IMR-90 (cell line): ENCODE results near the gene CEP126. TPM values are rescaled to one million over a fixed set of nuclear protein-coding genes. Genes with fewer than 3 reads are reported as not detected.

Experiments
- ATAC-seq: fragments of 200-7000 bp; cut with Tn5 transposase; 2 replicates; pipeline ENCODE4 v1.9.1; 2020; ENCODE audit warnings: low read depth, mild to moderate bottlenecking, moderate library complexity
- BruUV-seq: library from RNA; stranded (reverse); fragments of 400-500 nt; replicated peaks from 2 replicates; lab custom pipeline; 2021; lab: Mats Ljungman, UMichigan
- CTCF ChIA-PET: fragments of 300-600 bp; formaldehyde crosslinking; extraction: SDS; loops from one replicate; lab custom pipeline; 2021; ENCODE audit warnings: antibody characterized with exemption; lab: Yijun Ruan, JAX
- POLR2A ChIA-PET: fragments of 300-600 bp; sonication (Branson Sonifier 250); formaldehyde crosslinking; loops from one replicate; lab custom pipeline; 2022; ENCODE audit warnings: antibody characterized with exemption; ENCODE audit not compliant: unreplicated experiment; lab: Charles Lee
- DNase-seq: peaks from one replicate; pipeline ENCODE4 v3.0.0; 2013
- H2AFZ ChIP-seq: replicated peaks from 2 replicates; pipeline ENCODE3; 2013; ENCODE audit warnings: low read length, mild to moderate bottlenecking; ENCODE audit not compliant: poor library complexity
- H2AK5ac ChIP-seq: 2 replicates; pipeline ENCODE4 v1.6.1; 2013; ENCODE audit warnings: low read depth, low read length, inconsistent platforms
- H2AK9ac ChIP-seq: replicated peaks from 2 replicates; pipeline ENCODE3; 2013; ENCODE audit warnings: mild to moderate bottlenecking, low read depth, low read length, moderate library complexity; ENCODE audit not compliant: poor library complexity
- H2BK120ac ChIP-seq: 2 replicates; pipeline ENCODE4 v1.6.1; 2013; ENCODE audit warnings: low read depth, low read length, inconsistent platforms
- H2BK15ac ChIP-seq: 3 replicates; pipeline ENCODE4 v1.6.1; 2013; ENCODE audit warnings: low read depth, low read length, inconsistent platforms
- H2BK20ac ChIP-seq: 2 replicates; pipeline ENCODE4 v1.6.1; 2013; ENCODE audit warnings: low read depth, mild to moderate bottlenecking, inconsistent platforms, low read length, moderate library complexity
- H2BK5ac ChIP-seq: 2 replicates; pipeline ENCODE4 v1.6.1; 2013; ENCODE audit warnings: mild to moderate bottlenecking, low read depth, low read length, inconsistent platforms; ENCODE audit not compliant: poor library complexity, severe bottlenecking
- H3K14ac ChIP-seq: replicated peaks from 2 replicates; pipeline ENCODE4 v1.6.1; 2013; ENCODE audit warnings: low read depth, low read length, inconsistent platforms
- H3K18ac ChIP-seq: 2 replicates; pipeline ENCODE4 v1.6.1; 2013; ENCODE audit warnings: low read depth, low read length, control low read depth
- H3K23ac ChIP-seq: 2 replicates; pipeline ENCODE4 v1.6.1; 2013; ENCODE audit warnings: low read depth, low read length, inconsistent platforms
- H3K27ac ChIP-seq: 2 replicates; pipeline ENCODE4 v1.5.1; 2013; ENCODE audit warnings: mild to moderate bottlenecking, control low read depth, low read length; ENCODE audit not compliant: insufficient read depth
- H3K27me3 ChIP-seq: 2 replicates; pipeline ENCODE4 v1.6.1; 2013; ENCODE audit warnings: low read length; ENCODE audit not compliant: control insufficient read depth, insufficient read depth
- H3K36me3 ChIP-seq: 2 replicates; pipeline ENCODE4 v1.6.1; 2013; ENCODE audit warnings: low read length, mixed read lengths; ENCODE audit not compliant: control insufficient read depth, insufficient read depth
- H3K4ac ChIP-seq: 2 replicates; pipeline ENCODE4 v1.6.1; 2013; ENCODE audit warnings: low read depth, low read length, inconsistent platforms
- H3K4me1 ChIP-seq: 2 replicates; pipeline ENCODE4 v1.6.1; 2013; ENCODE audit warnings: low read length, mixed read lengths; ENCODE audit not compliant: control insufficient read depth, insufficient read depth
- H3K4me2 ChIP-seq: 2 replicates; pipeline ENCODE4 v1.6.1; 2013; ENCODE audit warnings: low read depth, mild to moderate bottlenecking, control low read depth, low read length, moderate library complexity
- H3K4me3 ChIP-seq: 2 replicates; pipeline ENCODE4 v1.5.1; 2013; ENCODE audit warnings: low read depth, mild to moderate bottlenecking, control low read depth, low read length, moderate library complexity; ENCODE audit not compliant: insufficient read depth
- H3K56ac ChIP-seq: 2 replicates; pipeline ENCODE4 v1.6.1; 2013; ENCODE audit warnings: low read length, inconsistent platforms; ENCODE audit not compliant: insufficient read depth; ENCODE audit errors: extremely low read depth
- H3K79me1 ChIP-seq, 2 experiments: 2 replicates each; pipeline ENCODE4 v1.6.1; 2013; ENCODE audit warnings: low read length in 2 of 2, inconsistent platforms in 1 of 2, low read depth in 1 of 2
- H3K9ac ChIP-seq: 2 replicates; pipeline ENCODE4 v1.6.1; 2013; ENCODE audit warnings: low read depth, low read length, control low read depth
- H3K9me1 ChIP-seq: 2 replicates; pipeline ENCODE4 v1.6.1; 2013; ENCODE audit warnings: low read length, inconsistent platforms; ENCODE audit not compliant: insufficient read depth
- H3K9me3 ChIP-seq: 2 replicates; pipeline ENCODE4 v1.6.1; 2013; ENCODE audit warnings: low read length; ENCODE audit not compliant: control insufficient read depth, insufficient read depth
- H4K20me1 ChIP-seq: 2 replicates; pipeline ENCODE4 v1.6.1; 2013; ENCODE audit warnings: low read length, inconsistent platforms; ENCODE audit not compliant: insufficient read depth
- H4K5ac ChIP-seq: 2 replicates; pipeline ENCODE4 v1.6.1; 2013; ENCODE audit warnings: mild to moderate bottlenecking, low read depth, low read length, control low read depth
- H4K8ac ChIP-seq, 2 experiments: 2 replicates each; pipeline ENCODE4 v1.6.1; 2013; ENCODE audit warnings: low read depth in 2 of 2, low read length in 2 of 2, control low read depth in 1 of 2, inconsistent platforms in 1 of 2
- H4K91ac ChIP-seq: 2 replicates; pipeline ENCODE4 v1.6.1; 2013; ENCODE audit warnings: low read depth, low read length, inconsistent platforms; ENCODE audit not compliant: insufficient read depth
- BHLHE40 ChIP-seq: fragments of 150-350 bp; IDR thresholded peaks from 2 replicates; pipeline ENCODE4 v1.6.1; 2016; ENCODE audit warnings: mild to moderate bottlenecking, low read depth, low read length
- CEBPB ChIP-seq: IDR thresholded peaks from 2 replicates; pipeline ENCODE4 v1.6.1; 2012; ENCODE audit warnings: low read depth, low read length, improper control_type of control experiment
- CHD1 ChIP-seq: IDR thresholded peaks from 2 replicates; pipeline ENCODE4 v1.6.1; 2012; ENCODE audit warnings: low read depth, low read length, improper control_type of control experiment
- CTCF ChIP-seq: conservative IDR thresholded peaks from 2 replicates; pipeline ENCODE4 v1.5.1; 2012; ENCODE audit warnings: mild to moderate bottlenecking, low read depth, low read length, improper control_type of control experiment
- ELK1 ChIP-seq: fragments of 150-350 bp; IDR thresholded peaks from 2 replicates; pipeline ENCODE4 v1.6.1; 2016; ENCODE audit warnings: low read depth, mild to moderate bottlenecking, low read length, moderate library complexity, borderline replicate concordance
- FOS ChIP-seq: fragments of 150-350 bp; IDR thresholded peaks from 2 replicates; pipeline ENCODE4 v1.6.1; 2016; ENCODE audit warnings: low read depth, low read length
- MAFK ChIP-seq: IDR thresholded peaks from 2 replicates; pipeline ENCODE4 v1.6.1; 2012; ENCODE audit warnings: low read depth, low read length, improper control_type of control experiment
- MAZ ChIP-seq: IDR thresholded peaks from 2 replicates; pipeline ENCODE4 v1.6.1; 2012; ENCODE audit warnings: low read depth, mild to moderate bottlenecking, low read length, improper control_type of control experiment, moderate library complexity, borderline replicate concordance
- MXI1 ChIP-seq: IDR thresholded peaks from 2 replicates; pipeline ENCODE4 v1.6.1; 2012; ENCODE audit warnings: low read depth, mild to moderate bottlenecking, low read length, moderate library complexity, borderline replicate concordance
- NFE2L2 ChIP-seq: fragments of 150-350 bp; IDR thresholded peaks from 2 replicates; pipeline ENCODE4 v1.6.1; 2016; ENCODE audit warnings: low read depth, mild to moderate bottlenecking, low read length
- POLR2A ChIP-seq: IDR thresholded peaks from 2 replicates; pipeline ENCODE4 v1.6.1; 2012; ENCODE audit warnings: mild to moderate bottlenecking, low read depth, low read length
- RAD21 ChIP-seq: IDR thresholded peaks from 2 replicates; pipeline ENCODE4 v1.6.1; 2012; ENCODE audit warnings: low read length, improper control_type of control experiment
- RCOR1 ChIP-seq: IDR thresholded peaks from 2 replicates; pipeline ENCODE4 v1.6.1; 2012; ENCODE audit warnings: mild to moderate bottlenecking, low read length, improper control_type of control experiment; ENCODE audit not compliant: insufficient replicate concordance
- RFX5 ChIP-seq: IDR thresholded peaks from 2 replicates; pipeline ENCODE4 v1.8.0; 2012; ENCODE audit warnings: low read depth, mild to moderate bottlenecking, low read length, moderate library complexity
- SMC3 ChIP-seq: fragments of 150-350 bp; IDR thresholded peaks from 2 replicates; pipeline ENCODE4 v1.6.1; 2016; ENCODE audit warnings: low read depth, mild to moderate bottlenecking, antibody characterized with exemption, low read length, moderate library complexity
- USF2 ChIP-seq: fragments of 150-350 bp; IDR thresholded peaks from 2 replicates; pipeline ENCODE4 v1.6.1; 2017; ENCODE audit warnings: mild to moderate bottlenecking, antibody characterized with exemption, low read length, low read depth
- WGBS, 2 experiments: methylation state at CpG; one replicate each; pipeline versions ENCODE4 v1.1.5 to v1.1.7; 2013; ENCODE audit warnings: missing lambda C conversion rate in 2 of 2; ENCODE audit not compliant: insufficient read length in 1 of 2; ENCODE audit errors: extremely low coverage in 2 of 2; 5-methylcytosine and 5-hydroxymethylcytosine counted together
- dilution Hi-C: fragments of 300-500 bp; cut with HindIII; formaldehyde crosslinking; loops from one replicate; pipeline ENCODE4 v1.14.3; 2018; ENCODE audit warnings: low sequenced_read_pairs; ENCODE audit not compliant: unreplicated experiment
- in situ Hi-C: fragments of 300-500 bp; cut with MboI; formaldehyde crosslinking; loops from 3 replicates; pipeline ENCODE4 v1.14.3; 2019; ENCODE audit warnings: low sequenced_read_pairs, inconsistent platforms, mixed read lengths
- intact Hi-C: fragments of 100-400 bp; cut with micrococcal nuclease; formaldehyde crosslinking; loops from 2 replicates; pipeline ENCODE4 v1.10.0; 2022
- polyA plus RNA-seq, 3 experiments: library from polyadenylated mRNA; depleted of rRNA; stranded (reverse); fragments of >200 nt; gene quantifications; 2 replicates each; pipeline ENCODE4 v1.2.3, GENCODE V29; 2012; ENCODE audit warnings: low replicate concordance in 1 of 3
- total RNA-seq: library from RNA; depleted of rRNA; stranded (reverse); fragments of >200 nt; gene quantifications from 2 replicates; pipeline ENCODE4 v1.2.3, GENCODE V29; 2012

The CEP126 gene
- total and polyA plus RNA-seq, 2 of the 4 experiments (the other 2 are of a cell fraction): 0.72 to 1.4 TPM

GRCh38 chr11:101870510-101870909, 44.3 kb upstream of the CEP126 start:
- peak overlapping the region; percentile 46 for H2AK9ac ChIP-seq
- peak overlapping the region; percentile 98 for H2AK5ac ChIP-seq
- no TSS peak for BruUV-seq
- H2BK15ac ChIP-seq: peak overlapping the region; percentile 94
- intact Hi-C loops (no loop called here), dilution Hi-C loops (no loop called here), in situ Hi-C loops (loop anchor here (25.0 kb wide), 1 partner anchor 367 kb away; no protein-coding TSS in a partner anchor)
- peaks cover 12% of the 10 kb centered on the region; the same call in 1 of the 2 replicates for H3K4me1 ChIP-seq
- peak overlapping the region; percentile 80 for H2AFZ ChIP-seq
- no peaks in the 10 kb centered on the region for H3K79me1 ChIP-seq
- H3K36me3 ChIP-seq: no peaks in the 10 kb centered on the region
- peak overlapping the region; percentile 51; the same call in 1 of the 2 replicates for H3K4me2 ChIP-seq
- no peak for TF ChIP-seq CTCF
- no peak for TF ChIP-seq CHD1
- peak; percentile 91 for TF ChIP-seq BHLHE40
- no peak for TF ChIP-seq USF2
- TF ChIP-seq FOS: peak; percentile 95
- no peak for TF ChIP-seq ELK1
- no peak for TF ChIP-seq MXI1
- TF ChIP-seq NFE2L2: no peak
- TF ChIP-seq POLR2A: no peak
- TF ChIP-seq RCOR1: peak; percentile 77
- no peak for TF ChIP-seq RAD21
- no peak for TF ChIP-seq SMC3
- TF ChIP-seq CEBPB: peak; percentile 92
- no peak for TF ChIP-seq MAFK
- TF ChIP-seq RFX5: no peak
- no peak for TF ChIP-seq MAZ
- peak; percentile 87 for DNase-seq
- no peaks in the 10 kb centered on the region for H3K27me3 ChIP-seq
- POLR2A ChIA-PET: no interaction called here
- peak overlapping the region; percentile 73; the same call in 1 of the 2 replicates for H4K5ac ChIP-seq
- peak; percentile 68 for ATAC-seq
- peak overlapping the region; percentile 98 for H2BK20ac ChIP-seq
- peak overlapping the region; percentile 85 for H3K4ac ChIP-seq
- H3K27ac ChIP-seq: peak overlapping the region; percentile 46; the same call in 1 of the 2 replicates
- peak overlapping the region; percentile 84 for H3K56ac ChIP-seq
- H2BK5ac ChIP-seq: peak overlapping the region; percentile 99
- H4K91ac ChIP-seq: peak overlapping the region; percentile 92
- H4K20me1 ChIP-seq: no peaks in the 10 kb centered on the region
- peak overlapping the region; percentile 75; the same call in 1 of the 2 replicates for H3K23ac ChIP-seq
- 50% methylated on average over 3 of the region's 6 CpGs; no CpG with 5 or more reads in 1 of the 2 experiments for WGBS, 2 experiments
- no peaks in the 10 kb centered on the region for H3K9me3 ChIP-seq
- peaks cover 5% of the 10 kb centered on the region; the same call in 1 of the 2 replicates for H3K9me1 ChIP-seq
- peak overlapping the region; percentile 79 to 94 for H4K8ac ChIP-seq
- H2BK120ac ChIP-seq: peak overlapping the region; percentile 95
- H3K18ac ChIP-seq: peak overlapping the region; percentile 82; the same call in 1 of the 2 replicates
- no peak overlapping the region for H3K9ac ChIP-seq
- H3K14ac ChIP-seq: peak overlapping the region; percentile 92
- H3K4me3 ChIP-seq: no peak overlapping the region
- CTCF ChIA-PET: no interaction called here
